ENCODE data around the gene CLEC16A.

Gene CLEC16A

GRCh38 chr16:11025120-11025531 is 80.8 kb downstream of the CLEC16A start:
- TF ChIP-seq POLR2A (IDR thresholded peaks at IDR 0.05; ENCODE audit: low read depth, low read length) = no peak
- FAIRE-seq (no peak), DNase-seq (ENCODE audit: insufficient read length, low spot score) (no peak)

- FAIRE-seq = no peak
- no peak for DNase-seq (ENCODE audit: insufficient read length, low spot score)
- TF ChIP-seq POLR2A (IDR thresholded peaks at IDR 0.05; ENCODE audit: low read depth, low read length) = no peak
These were observed 85.6 kb downstream of the CLEC16A start for GRCh38 chr16:11029948-11030347.

- FAIRE-seq (no peak), DNase-seq (ENCODE audit: insufficient read length, low spot score) (no peak)
- no peak for TF ChIP-seq POLR2A (IDR thresholded peaks at IDR 0.05; ENCODE audit: low read depth, low read length)
These were observed 86.7 kb downstream of the CLEC16A start for GRCh38 chr16:11030990-11031510.

- FAIRE-seq (no peak), DNase-seq (ENCODE audit: insufficient read length, low spot score) (no peak)
These were observed 87.9 kb downstream of the CLEC16A start for GRCh38 chr16:11032000-11032921.

GRCh38 chr16:11032922-11033291 is 88.5 kb downstream of the CLEC16A start:
- DNase-seq (ENCODE audit: insufficient read length, low spot score) = no peak
- no peak for FAIRE-seq
- TF ChIP-seq POLR2A (IDR thresholded peaks at IDR 0.05; ENCODE audit: low read depth, low read length) = no peak

More at GRCh38 chr16:11032000-11032921, 87.9 kb downstream of the CLEC16A start:
- TF ChIP-seq POLR2A (IDR thresholded peaks at IDR 0.05; ENCODE audit: low read depth, low read length) = no peak

- TF ChIP-seq POLR2A (IDR thresholded peaks at IDR 0.05; ENCODE audit: low read depth, low read length) = no peak
- no peak for DNase-seq (ENCODE audit: insufficient read length, low spot score)
- no peak for FAIRE-seq
These were observed 89.5 kb downstream of the CLEC16A start for GRCh38 chr16:11033629-11034420.

- DNase-seq (ENCODE audit: insufficient read length, low spot score) = no peak
- no peak for FAIRE-seq
These were observed 90.1 kb downstream of the CLEC16A start for GRCh38 chr16:11034481-11034931.

GRCh38 chr16:11035096-11035495 is 90.7 kb downstream of the CLEC16A start:
- TF ChIP-seq POLR2A (IDR thresholded peaks at IDR 0.05; ENCODE audit: low read depth, low read length) = no peak
- FAIRE-seq (no peak), DNase-seq (ENCODE audit: insufficient read length, low spot score) (no peak)

More at GRCh38 chr16:11034481-11034931, 90.1 kb downstream of the CLEC16A start:
- no peak for TF ChIP-seq POLR2A (IDR thresholded peaks at IDR 0.05; ENCODE audit: low read depth, low read length)

GRCh38 chr16:11036040-11036439 is 91.7 kb downstream of the CLEC16A start:
- no peak for TF ChIP-seq POLR2A (IDR thresholded peaks at IDR 0.05; ENCODE audit: low read depth, low read length)
- DNase-seq (ENCODE audit: insufficient read length, low spot score) (no peak), FAIRE-seq (no peak)

GRCh38 chr16:11036868-11037410 is 92.6 kb downstream of the CLEC16A start:
- TF ChIP-seq POLR2A (IDR thresholded peaks at IDR 0.05; ENCODE audit: low read depth, low read length) = no peak
- FAIRE-seq = no peak
- DNase-seq (ENCODE audit: insufficient read length, low spot score) = no peak

- no peak for TF ChIP-seq POLR2A (IDR thresholded peaks at IDR 0.05; ENCODE audit: low read depth, low read length)
- no peak for DNase-seq (ENCODE audit: insufficient read length, low spot score)
- no peak for FAIRE-seq
These were observed 93.9 kb downstream of the CLEC16A start for GRCh38 chr16:11038305-11038704.

- no peak for FAIRE-seq
- no peak for DNase-seq (ENCODE audit: insufficient read length, low spot score)
- no peak for TF ChIP-seq POLR2A (IDR thresholded peaks at IDR 0.05; ENCODE audit: low read depth, low read length)
These were observed 94.4 kb downstream of the CLEC16A start for GRCh38 chr16:11038777-11039176.

GRCh38 chr16:11039726-11040125 is 95.4 kb downstream of the CLEC16A start:
- FAIRE-seq (no peak), DNase-seq (ENCODE audit: insufficient read length, low spot score) (no peak)
- no peak for TF ChIP-seq POLR2A (IDR thresholded peaks at IDR 0.05; ENCODE audit: low read depth, low read length)

- FAIRE-seq = no peak
- DNase-seq (ENCODE audit: insufficient read length, low spot score) = no peak
- TF ChIP-seq POLR2A (IDR thresholded peaks at IDR 0.05; ENCODE audit: low read depth, low read length) = no peak
These were observed 97.8 kb downstream of the CLEC16A start for GRCh38 chr16:11042191-11042590.
